Cardiac fibroblast (primary cell): Measurements from ENCODE around the gene ZNF532.
"Not testable (repeated sequence)": the region's sequence is repeated elsewhere in the genome, so short reads cannot be mapped to it uniquely, and the experiment has no call there.

Experiments used
- DNase-seq, 2 donors: peaks; one replicate each; pipeline versions ENCODE4 v3.0.0 to v3.0.0-alpha.2; 2010; ENCODE audit warnings: low read depth in 2 of 2
- H3K4me3 ChIP-seq, 2 donors: replicated peaks in 1 of 2; 1 replicate in 1 of 2; 2 replicates in 1 of 2; pipeline ENCODE4 v1.5.1; 2011; ENCODE audit warnings: low read depth in 2 of 2, low read length in 2 of 2, mild to moderate bottlenecking in 2 of 2, moderate library complexity in 1 of 2
- CTCF ChIP-seq: IDR thresholded peaks from one replicate; pipeline ENCODE4 v1.5.1; 2011; ENCODE audit warnings: low read depth, mild to moderate bottlenecking, low read length, inconsistent platforms

Gene ZNF532

DNA sequence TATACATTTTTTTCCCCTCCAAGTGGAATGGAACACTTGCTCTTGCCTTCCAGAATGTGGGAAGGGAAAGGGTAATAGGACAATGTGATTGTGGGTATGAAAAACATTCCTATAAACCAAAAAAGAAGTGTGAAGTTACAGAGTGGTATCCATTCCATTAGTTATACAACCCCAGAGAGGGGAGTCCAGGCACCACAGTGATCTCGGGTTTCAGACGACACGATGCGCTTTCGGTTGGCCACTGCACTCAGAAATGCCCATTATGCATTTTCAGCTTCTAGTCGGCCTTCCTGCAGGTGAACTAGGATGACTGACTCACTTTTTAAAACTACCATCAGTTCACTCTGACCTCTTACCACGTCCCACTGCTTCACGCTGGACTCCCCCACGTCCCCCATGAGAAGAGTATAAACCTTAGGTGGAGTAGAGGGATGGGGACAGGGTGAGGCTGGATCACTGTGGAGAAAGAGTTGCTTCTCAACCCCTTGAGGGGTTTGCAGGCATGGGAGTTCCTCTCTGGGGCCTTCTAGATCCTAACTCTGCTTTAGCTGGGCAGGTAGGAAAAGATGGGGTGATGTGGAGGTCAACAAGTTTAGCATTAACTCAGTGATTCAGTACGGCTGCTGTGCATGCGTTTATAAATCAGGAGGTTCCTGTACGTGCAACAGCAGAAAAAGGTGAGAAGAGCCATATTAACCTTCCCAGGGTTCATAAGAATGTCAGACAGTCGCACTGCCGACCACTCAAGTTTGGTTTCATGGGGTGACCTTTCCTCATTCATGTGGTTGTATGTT, 50.5 kb downstream of the ZNF532 start:
- no peak overlapping the region for H3K4me3 ChIP-seq
- no peak for TF ChIP-seq CTCF
- no peak for DNase-seq

DNA sequence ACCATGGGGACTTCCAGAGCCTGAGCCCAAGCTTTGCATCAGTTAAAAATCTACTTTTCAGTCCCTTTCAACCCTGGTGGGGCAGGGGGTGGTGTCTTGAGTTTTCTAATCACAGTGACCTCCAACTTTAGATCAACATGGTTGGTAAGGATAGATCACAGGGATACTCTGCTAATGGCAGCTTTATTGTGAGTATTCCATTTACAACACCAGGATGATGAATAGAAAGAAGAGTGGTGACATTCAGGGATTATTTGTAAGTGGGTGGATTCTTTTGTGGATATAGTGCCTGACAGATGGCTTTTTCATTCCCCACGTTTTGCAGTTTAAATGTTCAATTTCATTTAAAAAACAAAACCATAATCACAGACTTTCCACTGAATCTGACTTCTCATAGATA, 51.3 kb downstream of the ZNF532 start:
- TF ChIP-seq CTCF, result no peak
- no peak for DNase-seq
- H3K4me3 ChIP-seq, result no peak overlapping the region

GRCh38 chr18:58919934-58920333, 55.3 kb downstream of the ZNF532 start:
- DNase-seq, H3K4me3 ChIP-seq: not testable (repeated sequence)

GRCh38 chr18:58922995-58923394, 58.3 kb downstream of the ZNF532 start:
- no peak for TF ChIP-seq CTCF
- no peak overlapping the region for H3K4me3 ChIP-seq
- no peak for DNase-seq

- no peak for TF ChIP-seq CTCF
- DNase-seq, result no peak
- H3K4me3 ChIP-seq, result no peak overlapping the region
These were observed 59.8 kb downstream of the ZNF532 start for GRCh38 chr18:58924473-58924872.

- DNase-seq, result no peak
- no peak overlapping the region for H3K4me3 ChIP-seq
- no peak for TF ChIP-seq CTCF
These were observed 63.0 kb downstream of the ZNF532 start for GRCh38 chr18:58927659-58928058.

GRCh38 chr18:58928386-58928785, 63.7 kb downstream of the ZNF532 start:
- H3K4me3 ChIP-seq, result no peak overlapping the region
- no peak for TF ChIP-seq CTCF
- DNase-seq, result peak in 1 of 2 donors; percentile 8
